ENCODE data around the gene RALGAPA1. TPM values are rescaled to one million over a fixed set of nuclear protein-coding genes. Genes with fewer than 3 reads are reported as not detected.

RALGAPA1 gene
- polyA plus RNA-seq, 1 of the 3 experiments (the other 2 are of a cell fraction): 3.6 TPM

GRCh38 chr14:35766700-35767082, 42.4 kb downstream of the RALGAPA1 start:
- CTCF ChIA-PET: no interaction called here

More at GRCh38 chr14:35766700-35767082, 42.4 kb downstream of the RALGAPA1 start:
- H3K4me2 ChIP-seq: no peak overlapping the region
- H3K4me1 ChIP-seq (ENCODE audit: control insufficient read depth in 1 of 2, insufficient read depth in 2 of 2, low read depth in 1 of 2, low read length in 1 of 2): no peaks in the 10 kb centered on the region
- no peak overlapping the region for H3K27ac ChIP-seq (ENCODE audit: low read depth in 2 of 2, low read length in 1 of 2)
- no peaks in the 10 kb centered on the region for H3K27me3 ChIP-seq (ENCODE audit: insufficient read depth)
- no peak overlapping the region for H2AFZ ChIP-seq (ENCODE audit: low read depth)
- H3K4me3 ChIP-seq (ENCODE audit: low read depth in 2 of 2, low read length in 1 of 2): no peak overlapping the region
- peaks cover 5% of the 10 kb centered on the region for H3F3A ChIP-seq (replicated peaks; ENCODE audit: insufficient read depth)
- no peaks in the 10 kb centered on the region for H3K9me3 ChIP-seq
- H3K36me3 ChIP-seq (replicated peaks in 1 of 2; ENCODE audit: control insufficient read depth in 1 of 2, insufficient read depth in 2 of 2, low read length in 1 of 2): peaks cover 4 to 7% of the 10 kb centered on the region in 2 experiments
- no peak overlapping the region for H3K9ac ChIP-seq
- POLR2A ChIA-PET: no interaction called here
- no peak for DNase-seq
- WGBS (ENCODE audit: low lambda C conversion rate): 73% methylated on average over 2 of the region's 2 CpGs
- no peak for TF ChIP-seq RXRA (IDR thresholded peaks at IDR 0.05; ENCODE audit: borderline replicate concordance, low read depth)
- no peak for TF ChIP-seq ZBTB33 (IDR thresholded peaks at IDR 0.05; ENCODE audit: borderline replicate concordance, low read depth)
- no peak for TF ChIP-seq TCF12 (IDR thresholded peaks at IDR 0.05)
- TF ChIP-seq SMC3 (IDR thresholded peaks at IDR 0.05; ENCODE audit: low read depth, low read length): no peak
- no peak for TF ChIP-seq YY1 (IDR thresholded peaks at IDR 0.05; ENCODE audit: low read depth)
- TF ChIP-seq CTCF (IDR thresholded peaks at IDR 0.05): no peak
- no peak for TF ChIP-seq FOXM1 (IDR thresholded peaks at IDR 0.05; ENCODE audit: low read depth)
- TF ChIP-seq FOSL2 (IDR thresholded peaks at IDR 0.05; ENCODE audit: borderline replicate concordance, low read depth): no peak
- no peak for TF ChIP-seq NFIC (IDR thresholded peaks at IDR 0.05; ENCODE audit: borderline replicate concordance)
- TF ChIP-seq PBX3 (IDR thresholded peaks at IDR 0.05): no peak
- TF ChIP-seq NRF1 (IDR thresholded peaks at IDR 0.05; ENCODE audit: low read depth, low read length): no peak
- no peaks in the 10 kb centered on the region for H3K9me2 ChIP-seq
- H3K79me2 ChIP-seq (ENCODE audit: insufficient read depth): no peaks in the 10 kb centered on the region
- no peaks in the 10 kb centered on the region for H4K20me1 ChIP-seq (ENCODE audit: insufficient read depth)
